OCI-LY7 (cell line): ENCODE data around the gene YWHAQ.

Source experiments
- EZH2phosphoT487 ChIP-seq: fragments of 200-600 bp; sonication (generic); IDR thresholded peaks from 2 replicates; pipeline ENCODE4 v1.6.1; 2018; ENCODE audit warnings: low read depth, borderline replicate concordance, mild to moderate bottlenecking, mixed run types, antibody characterized with exemption, low read length, moderate library complexity, mixed read lengths
- TF ChIP-seq, protein P1 (sequence below): fragments of 200-600 bp; sonication (generic); conservative IDR thresholded peaks from 2 replicates; pipeline ENCODE4 v1.5.1; 2014; ENCODE audit warnings: mild to moderate bottlenecking, antibody characterized with exemption, low read length, moderate library complexity, mixed read lengths

DNA sequence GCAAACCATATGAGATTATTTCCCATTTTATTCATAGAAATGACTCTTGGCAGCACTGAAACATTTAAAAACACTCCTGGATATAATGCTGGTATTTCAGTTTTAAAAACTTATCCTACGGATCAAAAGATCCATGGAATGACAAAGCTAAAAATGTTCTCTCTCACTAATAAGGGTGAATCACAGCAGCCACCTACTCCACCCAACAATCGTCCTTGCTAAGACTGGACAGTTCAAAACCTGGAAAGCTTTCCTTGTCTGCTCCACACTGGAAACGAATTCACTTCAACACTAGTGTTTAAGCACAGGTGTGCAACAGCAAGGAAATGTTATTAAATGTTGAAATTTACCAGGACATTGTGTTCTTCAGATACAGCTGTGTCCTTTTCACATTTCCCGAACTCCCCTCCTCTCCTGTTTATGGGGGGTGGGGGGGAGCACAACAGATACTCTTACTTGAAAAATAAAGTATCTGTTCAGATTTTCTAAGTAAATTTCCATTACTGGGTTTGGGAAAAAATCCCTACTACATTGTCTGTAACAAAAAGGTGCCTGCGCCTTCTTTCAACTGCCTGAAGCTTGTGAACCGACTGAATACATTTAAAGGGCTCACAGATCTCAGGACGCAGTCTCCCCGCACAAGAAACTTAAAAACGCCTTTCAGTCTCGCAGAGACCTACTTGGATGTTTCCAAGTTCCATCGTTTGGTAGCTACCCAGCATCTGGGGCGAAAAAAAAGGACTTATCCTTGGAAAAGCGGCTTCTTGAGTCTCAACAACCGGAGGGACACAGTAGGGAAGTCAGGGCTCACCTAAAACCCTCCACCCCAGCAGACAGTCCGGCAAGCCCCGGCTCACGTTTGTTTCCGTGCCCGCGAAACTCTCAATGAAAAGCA lies 1.3 kb downstream of the YWHAQ start:
- TF ChIP-seq, protein P1, sequence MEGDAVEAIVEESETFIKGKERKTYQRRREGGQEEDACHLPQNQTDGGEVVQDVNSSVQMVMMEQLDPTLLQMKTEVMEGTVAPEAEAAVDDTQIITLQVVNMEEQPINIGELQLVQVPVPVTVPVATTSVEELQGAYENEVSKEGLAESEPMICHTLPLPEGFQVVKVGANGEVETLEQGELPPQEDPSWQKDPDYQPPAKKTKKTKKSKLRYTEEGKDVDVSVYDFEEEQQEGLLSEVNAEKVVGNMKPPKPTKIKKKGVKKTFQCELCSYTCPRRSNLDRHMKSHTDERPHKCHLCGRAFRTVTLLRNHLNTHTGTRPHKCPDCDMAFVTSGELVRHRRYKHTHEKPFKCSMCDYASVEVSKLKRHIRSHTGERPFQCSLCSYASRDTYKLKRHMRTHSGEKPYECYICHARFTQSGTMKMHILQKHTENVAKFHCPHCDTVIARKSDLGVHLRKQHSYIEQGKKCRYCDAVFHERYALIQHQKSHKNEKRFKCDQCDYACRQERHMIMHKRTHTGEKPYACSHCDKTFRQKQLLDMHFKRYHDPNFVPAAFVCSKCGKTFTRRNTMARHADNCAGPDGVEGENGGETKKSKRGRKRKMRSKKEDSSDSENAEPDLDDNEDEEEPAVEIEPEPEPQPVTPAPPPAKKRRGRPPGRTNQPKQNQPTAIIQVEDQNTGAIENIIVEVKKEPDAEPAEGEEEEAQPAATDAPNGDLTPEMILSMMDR: no peak
- no peak for TF ChIP-seq EZH2phosphoT487
